HepG2 (cell line): ENCODE measurements around the gene TFDP2. TPM values are rescaled to one million over a fixed set of nuclear protein-coding genes. Genes with fewer than 3 reads are reported as not detected.

Source experiments
- AHR ChIP-seq: IDR thresholded peaks from 2 replicates; pipeline ENCODE4 v1.6.1; 2018; ENCODE audit warnings: missing genetic modification reagents, missing compliant biosample characterization
- ASH2L ChIP-seq: fragments of 300-600, 200-600 bp; sonication (generic); IDR thresholded peaks from 2 replicates; pipeline ENCODE4 v1.7.0; 2017; ENCODE audit warnings: low read depth, mild to moderate bottlenecking, moderate library complexity, mixed read lengths, low read length; ENCODE audit not compliant: insufficient read length
- CREB1 ChIP-seq, 2 experiments: fragments of 450-650 bp in 1 of 2; IDR thresholded peaks; 2 replicates each; pipeline ENCODE4 v1.6.1; 2016 to 2017; ENCODE audit warnings: control low read depth in 1 of 2, mild to moderate bottlenecking in 1 of 2, missing compliant biosample characterization in 1 of 2, missing genetic modification characterization in 1 of 2
- ESRRA ChIP-seq: sonication (generic); formaldehyde crosslinking; IDR thresholded peaks from 2 replicates; pipeline ENCODE4 v1.5.1; 2020; ENCODE audit warnings: mild to moderate bottlenecking, low read depth, missing genetic modification reagents
- FOSL1 ChIP-seq: sonication (generic); formaldehyde crosslinking; IDR thresholded peaks from 2 replicates; pipeline ENCODE4 v1.9.0; 2021; ENCODE audit warnings: missing genetic modification reagents, borderline replicate concordance
- FOXA3 ChIP-seq: IDR thresholded peaks from 2 replicates; pipeline ENCODE4 v1.6.1; 2016; ENCODE audit warnings: missing genetic modification reagents, missing compliant biosample characterization
- FOXO1 ChIP-seq: sonication (generic); formaldehyde crosslinking; IDR thresholded peaks from 2 replicates; pipeline ENCODE4 v1.4.0; 2020; ENCODE audit warnings: missing genetic modification reagents
- HOXA3 ChIP-seq: sonication (generic); formaldehyde crosslinking; IDR thresholded peaks from 2 replicates; pipeline ENCODE4 v1.5.0; 2020; ENCODE audit warnings: missing genetic modification reagents
- HOXA5 ChIP-seq: sonication (generic); formaldehyde crosslinking; IDR thresholded peaks from 2 replicates; pipeline ENCODE4 v1.4.0; 2020; ENCODE audit warnings: missing genetic modification reagents
- JUND ChIP-seq: sonication (generic); formaldehyde crosslinking; IDR thresholded peaks from 2 replicates; pipeline ENCODE4 v1.8.0; 2022; ENCODE audit warnings: mild to moderate bottlenecking, missing genetic modification reagents
- KLF6 ChIP-seq: IDR thresholded peaks from 2 replicates; pipeline ENCODE4 v1.8.0; 2016; ENCODE audit warnings: missing biosample characterization, missing genetic modification reagents
- LCORL ChIP-seq, 2 experiments: fragments of 450-650 bp in 1 of 2; sonication (generic) in 1 of 2; formaldehyde crosslinking in 1 of 2; IDR thresholded peaks; 2 replicates each; pipeline versions ENCODE4 v1.5.0 to v1.6.1; 2017 to 2020; ENCODE audit warnings: antibody characterized with exemption in 1 of 2, missing genetic modification reagents in 1 of 2
- MLLT10 ChIP-seq: sonication (generic); formaldehyde crosslinking; IDR thresholded peaks from 2 replicates; pipeline ENCODE4 v1.4.0; 2020; ENCODE audit warnings: missing genetic modification reagents
- NR2F1 ChIP-seq, 2 experiments: fragments of 450-650 bp in 1 of 2; formaldehyde crosslinking in 1 of 2; IDR thresholded peaks; 2 replicates each; pipeline versions ENCODE4 v1.5.0 to v1.6.1; 2016 to 2020; ENCODE audit warnings: mild to moderate bottlenecking in 1 of 2, missing compliant biosample characterization in 1 of 2, missing genetic modification reagents in 1 of 2, moderate library complexity in 1 of 2
- ONECUT2 ChIP-seq: sonication (generic); formaldehyde crosslinking; IDR thresholded peaks from 2 replicates; pipeline ENCODE4 v1.4.0; 2020; ENCODE audit warnings: missing genetic modification reagents
- POGZ ChIP-seq: sonication (generic); formaldehyde crosslinking; IDR thresholded peaks from 2 replicates; pipeline ENCODE4 v1.4.0; 2020; ENCODE audit warnings: mild to moderate bottlenecking, missing genetic modification reagents
- SAP130 ChIP-seq: IDR thresholded peaks from 2 replicates; pipeline ENCODE4 v1.6.1; 2016; ENCODE audit warnings: low read depth
- SKI ChIP-seq: fragments of 450-650 bp; IDR thresholded peaks from one replicate; pipeline ENCODE4 v1.6.1; 2018; ENCODE audit warnings: mild to moderate bottlenecking; ENCODE audit not compliant: partially characterized antibody
- ZBTB21 ChIP-seq: sonication (generic); formaldehyde crosslinking; IDR thresholded peaks from 2 replicates; pipeline ENCODE4 v1.4.0; 2020; ENCODE audit warnings: missing genetic modification reagents
- ZBTB38 ChIP-seq: sonication (generic); formaldehyde crosslinking; IDR thresholded peaks from 2 replicates; pipeline ENCODE4 v1.5.1; 2020; ENCODE audit warnings: mild to moderate bottlenecking, missing genetic modification reagents
- ZMYM3 ChIP-seq: sonication (generic); formaldehyde crosslinking; IDR thresholded peaks from 2 replicates; pipeline ENCODE4 v1.5.1; 2020; ENCODE audit warnings: mild to moderate bottlenecking, missing genetic modification reagents
- ZNF160 ChIP-seq: sonication (generic); formaldehyde crosslinking; IDR thresholded peaks from 2 replicates; pipeline ENCODE4 v1.8.0; 2022; ENCODE audit warnings: mild to moderate bottlenecking, inconsistent platforms, missing genetic modification reagents
- ZNF788 ChIP-seq: sonication (generic); formaldehyde crosslinking; IDR thresholded peaks from 2 replicates; pipeline ENCODE4 v1.5.0; 2020; ENCODE audit warnings: mild to moderate bottlenecking, missing genetic modification reagents, borderline replicate concordance
- ZNF792 ChIP-seq: IDR thresholded peaks from 2 replicates; pipeline ENCODE4 v1.6.1; 2016
- polyA plus RNA-seq, 8 experiments: library from polyadenylated mRNA; depleted of rRNA in 3 of 8; stranded (reverse) in 7 of 8; unstranded in 1 of 8; fragments of >200 nt; fragmentation: Illumina TruSeq in 4 of 8; extraction: Trizol in 4 of 8; gene quantifications; 2 replicates each; pipeline versions ENCODE4 v1.2.1 to v1.2.3, GENCODE V29; 2011 to 2016; ENCODE audit warnings: low read depth in 4 of 8, missing spikeins in 1 of 8, mixed read lengths in 1 of 8; ENCODE audit not compliant: insufficient read depth in 1 of 8
- total RNA-seq, 5 experiments: library from RNA; depleted of rRNA; stranded (reverse); fragments of >200 nt; fragmentation: Illumina TruSeq; extraction: Trizol; gene quantifications; 2 replicates each; pipeline ENCODE4 v1.2.3, GENCODE V29; 2016; ENCODE audit warnings: low read depth in 1 of 5
- TF ChIP-seq, protein P1 (sequence below): sonication (generic); formaldehyde crosslinking; IDR thresholded peaks from 2 replicates; pipeline ENCODE4 v1.5.1; 2020; ENCODE audit warnings: mild to moderate bottlenecking, moderate library complexity, missing genetic modification reagents
- TF ChIP-seq, protein P2 (sequence below): sonication (generic); formaldehyde crosslinking; IDR thresholded peaks from 2 replicates; pipeline ENCODE4 v1.4.0; 2020; ENCODE audit warnings: mild to moderate bottlenecking, low read depth, missing genetic modification reagents
- TF ChIP-seq, protein P3 (sequence below): IDR thresholded peaks from 2 replicates; pipeline ENCODE4 v1.6.1; 2016; ENCODE audit warnings: low read depth

The TFDP2 gene
- total and polyA plus RNA-seq, 2 of the 13 experiments (the other 11 are each of a cell fraction or from before 2014, with no cell fraction given) = 17.9 to 37.4 TPM

DNA sequence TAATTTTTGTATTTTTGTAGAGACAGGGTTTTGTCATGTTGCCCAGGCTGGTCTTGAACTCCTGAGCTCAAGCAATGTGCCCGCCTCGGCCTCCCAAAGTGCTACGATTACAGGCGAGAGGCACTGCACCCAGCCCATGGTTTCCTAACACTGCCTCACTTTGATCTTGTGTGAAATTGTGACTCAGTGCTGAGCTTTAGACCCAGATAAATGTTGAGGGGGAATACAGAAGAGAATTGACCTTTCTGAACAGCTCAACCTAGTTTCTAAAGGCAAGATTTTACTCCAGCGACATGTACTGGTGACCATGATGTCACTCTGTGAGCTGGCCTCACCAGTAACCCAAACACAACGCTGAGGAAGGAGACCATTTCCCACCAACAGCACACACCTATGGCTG, 199.4 kb downstream of the TFDP2 start (continued):
- TF ChIP-seq, protein P1, sequence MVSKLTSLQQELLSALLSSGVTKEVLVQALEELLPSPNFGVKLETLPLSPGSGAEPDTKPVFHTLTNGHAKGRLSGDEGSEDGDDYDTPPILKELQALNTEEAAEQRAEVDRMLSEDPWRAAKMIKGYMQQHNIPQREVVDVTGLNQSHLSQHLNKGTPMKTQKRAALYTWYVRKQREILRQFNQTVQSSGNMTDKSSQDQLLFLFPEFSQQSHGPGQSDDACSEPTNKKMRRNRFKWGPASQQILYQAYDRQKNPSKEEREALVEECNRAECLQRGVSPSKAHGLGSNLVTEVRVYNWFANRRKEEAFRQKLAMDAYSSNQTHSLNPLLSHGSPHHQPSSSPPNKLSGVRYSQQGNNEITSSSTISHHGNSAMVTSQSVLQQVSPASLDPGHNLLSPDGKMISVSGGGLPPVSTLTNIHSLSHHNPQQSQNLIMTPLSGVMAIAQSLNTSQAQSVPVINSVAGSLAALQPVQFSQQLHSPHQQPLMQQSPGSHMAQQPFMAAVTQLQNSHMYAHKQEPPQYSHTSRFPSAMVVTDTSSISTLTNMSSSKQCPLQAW (CRISPR knock-in tag) = 0 out of 2 replicates have a peak, but pooled peaks have one; percentile 56
- TF ChIP-seq HOXA5 = no peak
- TF ChIP-seq HOXA3 (CRISPR knock-in tag) = peak; percentile 36; the same call in 1 of the 2 replicates
- no peak for TF ChIP-seq ONECUT2 (CRISPR knock-in tag)
- peak; percentile 73 for TF ChIP-seq POGZ (CRISPR knock-in tag)
- TF ChIP-seq KLF6 (CRISPR knock-in tag) = no peak
- TF ChIP-seq SKI = no peak
- TF ChIP-seq ASH2L = peak; percentile 31
- TF ChIP-seq, protein P2, sequence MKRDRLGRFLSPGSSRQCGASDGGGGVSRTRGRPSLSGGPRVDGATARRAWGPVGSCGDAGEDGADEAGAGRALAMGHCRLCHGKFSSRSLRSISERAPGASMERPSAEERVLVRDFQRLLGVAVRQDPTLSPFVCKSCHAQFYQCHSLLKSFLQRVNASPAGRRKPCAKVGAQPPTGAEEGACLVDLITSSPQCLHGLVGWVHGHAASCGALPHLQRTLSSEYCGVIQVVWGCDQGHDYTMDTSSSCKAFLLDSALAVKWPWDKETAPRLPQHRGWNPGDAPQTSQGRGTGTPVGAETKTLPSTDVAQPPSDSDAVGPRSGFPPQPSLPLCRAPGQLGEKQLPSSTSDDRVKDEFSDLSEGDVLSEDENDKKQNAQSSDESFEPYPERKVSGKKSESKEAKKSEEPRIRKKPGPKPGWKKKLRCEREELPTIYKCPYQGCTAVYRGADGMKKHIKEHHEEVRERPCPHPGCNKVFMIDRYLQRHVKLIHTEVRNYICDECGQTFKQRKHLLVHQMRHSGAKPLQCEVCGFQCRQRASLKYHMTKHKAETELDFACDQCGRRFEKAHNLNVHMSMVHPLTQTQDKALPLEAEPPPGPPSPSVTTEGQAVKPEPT (CRISPR knock-in tag) = no peak
- no peak for TF ChIP-seq AHR (CRISPR knock-in tag)
- TF ChIP-seq, protein P3, sequence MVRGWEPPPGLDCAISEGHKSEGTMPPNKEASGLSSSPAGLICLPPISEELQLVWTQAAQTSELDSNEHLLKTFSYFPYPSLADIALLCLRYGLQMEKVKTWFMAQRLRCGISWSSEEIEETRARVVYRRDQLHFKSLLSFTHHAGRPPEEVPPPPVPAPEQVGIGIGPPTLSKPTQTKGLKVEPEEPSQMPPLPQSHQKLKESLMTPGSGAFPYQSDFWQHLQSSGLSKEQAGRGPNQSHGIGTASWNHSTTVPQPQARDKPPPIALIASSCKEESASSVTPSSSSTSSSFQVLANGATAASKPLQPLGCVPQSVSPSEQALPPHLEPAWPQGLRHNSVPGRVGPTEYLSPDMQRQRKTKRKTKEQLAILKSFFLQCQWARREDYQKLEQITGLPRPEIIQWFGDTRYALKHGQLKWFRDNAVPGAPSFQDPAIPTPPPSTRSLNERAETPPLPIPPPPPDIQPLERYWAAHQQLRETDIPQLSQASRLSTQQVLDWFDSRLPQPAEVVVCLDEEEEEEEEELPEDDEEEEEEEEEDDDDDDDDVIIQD (CRISPR knock-in tag) = peak; percentile 89
- TF ChIP-seq FOXA3 = peak; percentile 30; the same call in 1 of the 2 replicates
- no peak for TF ChIP-seq NR2F1 (CRISPR knock-in tag; IDR thresholded peaks at IDR 0.05)
- peak; percentile 86 for TF ChIP-seq ZBTB38
- peak; percentile 49 for TF ChIP-seq CREB1 (IDR thresholded peaks at IDR 0.05)
- peak; percentile 46; the same call in 1 of the 2 replicates for TF ChIP-seq CREB1 (CRISPR knock-in tag; IDR thresholded peaks at IDR 0.05)
- peak; percentile 80 for TF ChIP-seq JUND (CRISPR knock-in tag)
- peak; percentile 46 for TF ChIP-seq SAP130
- TF ChIP-seq FOSL1 (CRISPR knock-in tag) = peak; percentile 86
- TF ChIP-seq FOXO1 (CRISPR knock-in tag) = peak; percentile 15; the same call in 1 of the 2 replicates
- peak; percentile 79 for TF ChIP-seq ZBTB21 (CRISPR knock-in tag)
- TF ChIP-seq ESRRA (CRISPR knock-in tag) = 0 out of 2 replicates have a peak, but pooled peaks have one; percentile 30
- TF ChIP-seq ZMYM3 (CRISPR knock-in tag) = peak; percentile 70; the same call in 1 of the 2 replicates
- TF ChIP-seq ZNF792 (CRISPR knock-in tag) = no peak
- no peak for TF ChIP-seq LCORL (IDR thresholded peaks at IDR 0.05)
- TF ChIP-seq LCORL (CRISPR knock-in tag; IDR thresholded peaks at IDR 0.05) = peak; percentile 63; the same call in 1 of the 2 replicates
- no peak for TF ChIP-seq ZNF160 (CRISPR knock-in tag)
- TF ChIP-seq MLLT10 (CRISPR knock-in tag) = no peak
- TF ChIP-seq ZNF788 = no peak
